Amniotic stem cell (primary cell): ENCODE data around the gene PLCXD3.

Experiments
- DNase-seq: peaks from one replicate; lab custom pipeline; 2025; lab: John Stamatoyannopoulos, UW

Gene PLCXD3, protein sequence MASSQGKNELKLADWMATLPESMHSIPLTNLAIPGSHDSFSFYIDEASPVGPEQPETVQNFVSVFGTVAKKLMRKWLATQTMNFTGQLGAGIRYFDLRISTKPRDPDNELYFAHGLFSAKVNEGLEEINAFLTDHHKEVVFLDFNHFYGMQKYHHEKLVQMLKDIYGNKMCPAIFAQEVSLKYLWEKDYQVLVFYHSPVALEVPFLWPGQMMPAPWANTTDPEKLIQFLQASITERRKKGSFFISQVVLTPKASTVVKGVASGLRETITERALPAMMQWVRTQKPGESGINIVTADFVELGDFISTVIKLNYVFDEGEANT

GRCh38 chr5:41510176-41510831, at the start of gene PLCXD3:
Gene PLCXD3, minus strand, starts transcription at chr5:41510601. Its CDS starts 75 bp downstream, at chr5:41510526.
- DNase-seq = no peak

GRCh38 chr5:41559184-41559583, 48.8 kb upstream of the PLCXD3 start:
- no peak for DNase-seq

GRCh38 chr5:41558295-41558694, 47.9 kb upstream of the PLCXD3 start:
- DNase-seq = no peak

DNA sequence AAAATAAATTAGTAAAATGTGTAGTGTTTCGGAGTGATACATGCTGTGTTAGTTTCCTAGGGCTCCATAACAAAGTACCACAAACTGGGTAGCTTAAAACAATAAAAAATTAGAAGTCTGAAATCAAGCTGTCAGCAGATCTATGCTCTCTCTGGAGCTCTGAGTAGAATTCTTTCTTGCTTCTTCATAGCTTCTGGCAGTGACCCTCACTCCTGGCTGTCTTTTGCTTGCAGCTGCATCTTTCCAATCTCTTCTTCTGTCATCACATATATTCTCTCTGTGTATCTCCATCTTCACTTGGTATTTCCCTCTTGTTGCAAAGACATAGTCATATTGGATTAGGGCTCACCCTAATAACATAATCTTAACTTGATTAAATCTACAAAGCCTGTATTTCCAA, 37.6 kb upstream of the PLCXD3 start:
- no peak for DNase-seq

GRCh38 chr5:41542183-41542582, 31.8 kb upstream of the PLCXD3 start:
- no peak for DNase-seq

- no peak for DNase-seq
These were observed 29.1 kb upstream of the PLCXD3 start for GRCh38 chr5:41539454-41539853.

DNA sequence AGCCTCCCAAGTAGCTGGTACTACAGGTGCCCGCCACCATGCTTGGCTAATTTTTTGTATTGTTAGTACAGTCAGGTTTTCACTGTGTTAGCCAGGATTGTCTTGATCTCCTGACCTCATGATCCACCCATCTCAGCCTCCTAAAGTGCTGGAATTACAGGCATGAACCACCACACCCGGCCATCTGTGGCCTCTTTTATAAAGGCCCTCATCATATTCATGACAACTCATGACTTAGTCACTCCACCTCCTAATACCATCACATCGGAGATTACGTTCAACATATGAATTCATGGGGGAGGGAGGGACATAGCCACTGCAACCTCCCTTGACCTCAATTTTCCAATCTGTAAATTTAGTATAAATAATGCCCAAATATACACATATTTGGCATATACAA, 27.2 kb upstream of the PLCXD3 start:
- DNase-seq = no peak

- DNase-seq = no peak
These were observed 22.1 kb upstream of the PLCXD3 start for GRCh38 chr5:41532485-41532884.

DNA sequence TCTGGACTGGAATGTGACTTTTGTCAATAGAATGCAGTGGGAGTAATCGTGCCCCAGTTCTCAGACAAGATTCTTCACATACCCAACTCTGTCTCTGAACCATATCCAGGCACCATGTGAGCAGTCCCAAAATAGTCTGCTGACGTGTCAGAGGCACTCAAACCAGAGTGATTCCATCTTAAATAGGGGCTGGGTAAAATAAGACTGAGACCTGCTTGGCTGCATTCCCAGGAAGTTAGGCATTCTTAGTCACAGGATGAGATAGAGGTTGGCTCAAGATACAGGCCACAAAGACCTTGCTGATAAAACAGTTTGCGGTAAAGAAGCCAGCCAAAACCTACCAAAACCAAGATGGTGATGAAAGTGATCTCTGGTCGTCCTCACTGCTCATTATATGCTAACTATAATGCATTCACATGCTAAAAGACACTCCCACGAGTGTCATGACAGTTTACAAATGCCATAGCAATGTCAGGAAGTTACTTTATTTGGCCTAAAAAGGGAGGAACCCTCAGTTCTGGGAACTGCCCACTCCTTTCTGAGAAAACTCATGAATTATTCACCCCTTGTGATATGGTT, 16.9 kb upstream of the PLCXD3 start:
- peak; percentile 55 for DNase-seq

- DNase-seq = no peak
These were observed 16.3 kb upstream of the PLCXD3 start for GRCh38 chr5:41526699-41527098.

- DNase-seq = no peak
These were observed 13.8 kb upstream of the PLCXD3 start for GRCh38 chr5:41524174-41524573.

- no peak for DNase-seq
These were observed 11.9 kb upstream of the PLCXD3 start for GRCh38 chr5:41522193-41522786.

DNA sequence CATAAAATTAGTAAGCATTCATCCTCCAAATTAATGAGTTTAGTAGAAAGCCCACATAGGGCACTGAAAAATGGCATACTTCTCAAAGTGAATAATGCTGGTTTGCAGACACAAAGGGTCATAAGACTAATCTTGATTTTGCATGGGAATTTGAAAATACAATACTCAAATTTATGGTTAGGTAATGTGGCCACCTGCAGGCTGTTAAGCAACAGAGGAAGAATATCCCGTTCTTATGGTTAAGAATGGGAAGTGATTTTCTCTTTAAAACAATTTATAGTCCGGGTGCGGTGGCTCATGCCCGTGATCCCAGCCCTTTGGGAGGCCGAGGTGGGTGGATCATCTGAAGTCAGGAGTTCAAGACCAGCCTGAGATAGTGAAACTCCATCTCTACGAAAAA, 9.4 kb upstream of the PLCXD3 start:
- no peak for DNase-seq

- DNase-seq = no peak
These were observed 7.5 kb upstream of the PLCXD3 start for GRCh38 chr5:41517909-41518308.

DNA sequence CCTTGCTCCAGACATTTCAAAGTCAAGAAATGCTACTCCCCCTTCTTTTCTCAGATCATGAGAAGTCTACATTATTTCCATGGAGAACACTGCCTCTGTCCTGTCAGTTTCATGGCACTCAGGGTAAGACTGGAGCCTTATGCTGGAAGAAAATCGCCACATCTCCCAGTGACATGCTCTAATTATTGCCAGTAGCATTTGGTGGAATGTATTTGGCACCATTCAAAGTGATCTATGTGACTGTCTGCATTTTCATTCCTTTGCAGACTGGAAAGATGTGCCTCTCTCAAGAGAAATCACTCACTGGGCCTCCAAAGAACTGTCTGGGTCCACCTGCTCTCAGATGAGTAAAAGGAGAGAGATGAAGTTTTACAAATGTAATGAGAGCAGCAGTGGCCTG, 840 bp upstream of the PLCXD3 start:
- no peak for DNase-seq

GRCh38 chr5:41509399-41510175, 814 bp downstream of the PLCXD3 start:
- no peak for DNase-seq

GRCh38 chr5:41508696-41509398, 1.6 kb downstream of the PLCXD3 start:
- no peak for DNase-seq

GRCh38 chr5:41508186-41508585, 2.2 kb downstream of the PLCXD3 start:
- DNase-seq = no peak

GRCh38 chr5:41507501-41507900, 2.9 kb downstream of the PLCXD3 start:
- DNase-seq = no peak

DNA sequence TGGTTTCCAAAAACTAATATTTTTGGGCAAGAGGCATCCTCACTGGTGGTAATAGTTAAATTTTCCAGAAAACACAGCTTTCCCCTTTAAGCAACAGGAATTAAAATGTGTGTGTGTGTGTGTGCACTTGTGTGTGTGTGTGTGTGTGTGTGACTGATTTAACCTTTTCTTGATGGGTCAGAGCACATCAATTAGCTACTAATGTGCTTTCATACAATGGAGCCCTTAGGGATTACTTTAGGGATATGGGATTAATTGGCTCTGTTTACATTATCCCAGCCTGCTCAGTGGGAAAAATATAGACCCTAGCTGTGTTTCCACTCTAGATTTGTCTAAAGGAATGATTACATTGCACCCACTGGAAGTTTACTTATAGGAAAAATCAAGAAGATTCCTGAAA, 6.5 kb downstream of the PLCXD3 start:
- DNase-seq = no peak

DNA sequence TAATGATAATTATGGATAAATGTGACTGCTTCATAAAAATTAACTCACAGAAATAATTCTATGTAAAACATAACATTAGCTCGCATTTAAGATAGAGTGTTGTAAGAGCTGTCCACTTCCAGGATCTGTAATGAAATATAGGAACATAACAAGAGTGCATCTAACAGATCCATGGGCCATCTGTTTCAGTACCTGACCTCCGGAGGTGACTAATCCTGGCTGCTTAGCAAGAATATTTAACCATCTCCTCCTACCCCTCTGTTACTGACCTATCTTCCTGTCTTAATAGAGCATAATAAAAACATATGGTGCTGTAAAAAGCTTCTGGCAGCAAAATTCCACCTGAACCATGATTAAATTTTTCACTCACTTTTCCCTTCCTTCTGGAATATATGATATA, 7.1 kb downstream of the PLCXD3 start:
- no peak for DNase-seq
